GM19193 (cell line): ENCODE results near the gene MIPEP.
A peak's percentile ranks its signal among the peaks of the same experiment; 100 is the strongest.

Experiments
- POLR2A ChIP-seq: IDR thresholded peaks from 4 replicates; pipeline ENCODE4 v1.6.1; 2011; ENCODE audit not compliant: insufficient read depth, insufficient read length; ENCODE audit errors: extremely low read depth

The MIPEP gene

DNA sequence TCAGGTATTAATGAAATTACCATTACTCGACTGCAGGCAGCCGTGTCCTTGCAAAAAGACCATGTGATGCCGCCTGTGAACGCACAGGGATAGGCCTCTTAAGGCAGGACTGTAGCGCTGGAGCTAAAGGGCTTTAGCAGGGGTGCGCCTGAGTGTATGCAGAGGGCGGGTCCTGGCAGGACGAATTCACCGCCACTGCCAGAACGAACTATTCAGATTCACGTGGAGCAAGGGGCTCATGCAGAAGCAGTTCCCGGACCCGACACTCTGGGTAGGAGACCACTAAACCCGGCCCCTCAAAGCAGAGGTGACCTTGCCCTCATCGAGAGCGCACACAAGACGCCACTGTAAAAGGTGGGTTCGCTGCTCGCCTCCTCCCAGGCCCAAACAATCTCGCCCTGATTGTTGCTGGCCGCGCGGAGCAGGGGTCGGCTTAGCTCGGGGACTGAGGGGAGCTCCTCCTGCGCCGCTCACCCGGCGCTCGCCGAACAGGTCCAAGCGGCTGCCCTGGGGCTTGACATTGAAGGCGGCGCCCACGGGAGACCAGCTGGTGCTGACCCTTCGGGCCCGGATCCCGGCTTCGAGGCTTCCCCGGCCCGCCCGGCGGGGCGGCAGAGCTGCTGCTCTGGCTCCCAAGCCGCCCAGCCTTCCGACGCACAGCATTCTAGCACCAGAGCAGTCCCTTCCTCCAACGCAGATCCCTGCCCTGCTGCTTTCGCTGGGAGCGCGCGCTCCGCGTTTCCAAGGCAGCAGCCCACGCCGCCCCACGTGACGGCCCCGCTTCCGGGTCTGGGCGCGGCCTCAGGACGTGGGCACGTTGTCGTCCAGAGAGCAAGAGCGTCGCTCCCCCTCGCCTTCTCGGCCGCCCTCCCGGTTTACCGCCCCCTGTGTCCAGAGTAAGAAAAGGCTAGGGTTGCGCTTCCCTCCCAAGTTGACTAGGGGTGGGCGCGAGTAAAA is at the start of gene MIPEP:
MIPEP (minus strand) TSS at position 743 of the 957 bp plus-strand sequence; CDS start at position 663, 80 bp downstream.
- peak; percentile 66 for TF ChIP-seq POLR2A

DNA sequence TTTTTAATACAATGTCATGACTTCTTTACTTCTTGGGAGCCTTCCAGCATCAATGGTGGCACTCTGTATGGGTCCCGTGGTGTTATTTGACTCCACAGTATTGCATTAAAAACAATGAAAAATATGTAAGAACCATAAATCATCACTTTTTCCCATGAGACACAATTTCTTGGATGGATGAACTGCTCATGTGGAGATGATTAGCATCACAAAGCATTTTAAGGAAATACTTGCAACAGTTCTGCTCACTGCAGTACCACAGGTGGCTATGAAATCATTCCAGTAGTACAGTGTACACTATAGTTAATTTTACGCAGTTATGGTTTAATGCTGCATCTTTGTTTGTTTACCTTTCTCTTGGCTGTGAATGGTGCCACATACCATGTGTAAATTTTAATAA is 45.3 kb upstream of the MIPEP start:
- no peak for TF ChIP-seq POLR2A

DNA sequence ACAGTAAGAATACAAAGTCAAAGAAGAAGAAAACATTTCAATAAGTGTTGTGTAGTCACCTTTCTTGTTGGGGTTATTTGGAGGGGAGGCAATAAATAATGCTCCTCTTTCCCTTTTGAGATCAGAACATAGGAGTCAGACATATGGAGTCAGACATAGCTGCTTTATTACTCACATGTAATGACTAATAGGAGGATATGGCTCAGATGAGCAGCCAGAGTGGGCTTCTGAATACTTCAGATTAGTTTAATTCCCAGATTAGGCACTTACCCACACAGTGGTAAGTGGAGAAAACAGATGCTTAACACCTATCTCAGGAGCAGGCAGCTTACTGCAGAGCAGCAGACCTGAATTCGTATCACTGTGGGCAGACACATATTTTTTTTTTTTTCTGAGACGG is 39.8 kb upstream of the MIPEP start:
- no peak for TF ChIP-seq POLR2A

DNA sequence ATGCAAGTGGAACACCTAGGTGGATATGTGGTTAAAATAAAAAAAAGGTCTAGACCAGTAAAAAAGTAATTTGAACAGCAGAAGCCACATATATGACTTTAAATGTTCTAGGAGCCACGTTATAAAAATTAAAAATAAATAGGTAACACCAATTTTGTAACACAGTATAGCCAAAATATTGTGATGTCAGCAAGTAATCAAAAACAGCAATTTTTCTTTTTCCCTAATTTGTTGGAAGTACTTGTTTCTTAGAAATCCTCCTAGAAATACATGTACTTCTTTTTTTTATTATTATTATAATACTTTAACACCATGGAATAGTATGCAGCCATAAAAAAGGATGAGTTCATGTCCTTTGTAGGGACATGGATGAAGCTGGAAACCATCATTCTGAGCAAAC is 33.8 kb upstream of the MIPEP start:
- TF ChIP-seq POLR2A, result no peak

DNA sequence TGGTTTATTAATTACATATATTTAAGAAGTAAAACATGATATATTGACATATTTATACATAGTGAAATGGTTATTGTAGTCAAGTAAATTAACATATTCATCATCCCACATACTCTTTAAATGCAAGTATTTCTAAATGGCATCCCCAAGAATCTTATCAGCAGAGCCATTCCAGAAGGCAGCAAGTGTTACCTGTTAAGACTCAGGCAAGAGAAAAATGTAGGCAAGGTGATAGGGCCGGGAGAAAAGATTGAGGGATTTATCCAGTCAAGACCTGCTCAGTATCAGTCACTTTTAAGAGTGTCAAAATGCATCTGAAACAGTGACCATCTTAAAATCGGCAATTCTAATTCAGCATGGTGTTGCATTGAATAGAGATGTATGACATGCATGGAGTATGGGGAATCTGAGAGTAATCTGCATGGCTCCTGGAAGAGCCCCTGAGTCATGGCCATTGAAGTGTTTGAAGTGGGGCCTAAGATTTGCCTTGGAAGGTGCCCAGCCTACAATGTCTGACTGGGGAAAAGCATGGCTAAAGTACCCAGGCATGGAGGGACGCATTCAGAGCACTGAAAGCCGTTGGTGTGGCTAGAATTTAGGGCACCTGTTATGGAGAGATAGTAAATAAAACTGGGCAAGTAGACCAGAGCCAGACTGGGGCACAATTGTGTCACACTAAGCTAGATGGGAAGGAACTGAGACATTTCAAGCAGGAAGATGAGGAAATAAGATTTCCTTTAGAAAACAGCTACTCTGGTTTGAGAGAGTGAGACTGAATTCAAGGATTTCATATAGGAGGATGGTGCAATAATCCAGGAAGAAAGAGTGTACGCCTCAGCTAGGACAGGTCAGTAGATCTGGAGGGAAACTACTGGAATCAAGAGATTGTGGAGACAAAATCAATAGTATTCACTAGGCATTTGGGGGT is 33.1 kb upstream of the MIPEP start:
- TF ChIP-seq POLR2A, result no peak

DNA sequence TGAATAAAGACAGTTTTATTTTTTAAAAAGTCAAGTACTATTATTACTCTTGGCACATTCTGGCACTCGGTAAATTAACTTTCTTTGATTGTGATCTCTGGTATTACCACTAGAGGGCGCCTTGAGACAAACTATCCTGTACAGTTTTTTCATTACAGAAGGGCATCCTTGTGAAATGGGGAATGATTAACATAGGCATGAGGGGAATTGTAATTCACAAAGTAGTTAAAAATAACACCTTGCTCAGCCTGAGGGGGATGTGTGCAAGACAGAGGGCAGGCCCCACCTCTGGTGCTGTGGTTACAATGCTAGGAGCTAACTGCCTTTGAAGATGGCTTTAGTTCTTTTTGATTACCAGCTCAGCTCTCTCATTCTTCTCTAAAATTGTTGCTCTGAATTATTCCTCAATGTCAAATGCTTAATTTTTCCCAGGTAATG is 32.3 kb upstream of the MIPEP start:
- no peak for TF ChIP-seq POLR2A

DNA sequence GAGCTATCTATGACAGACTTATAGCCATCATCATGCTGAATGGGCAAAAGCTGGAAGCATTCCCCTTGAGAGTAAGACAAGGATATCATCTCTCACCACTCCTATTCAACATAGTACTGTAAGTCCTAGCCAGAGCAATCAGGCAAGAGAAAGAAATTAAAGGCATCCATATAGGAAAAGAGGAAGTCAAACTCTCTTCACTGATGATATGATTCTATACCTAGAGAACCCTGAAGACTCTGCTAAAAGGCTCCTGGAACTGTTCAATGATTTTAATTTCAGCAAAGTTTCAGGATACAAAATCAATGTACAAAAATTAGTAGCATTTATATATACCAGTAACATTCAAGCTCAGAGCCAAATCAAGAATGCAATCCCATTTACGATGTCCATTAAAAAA is 29.8 kb upstream of the MIPEP start:
- no peak for TF ChIP-seq POLR2A

DNA sequence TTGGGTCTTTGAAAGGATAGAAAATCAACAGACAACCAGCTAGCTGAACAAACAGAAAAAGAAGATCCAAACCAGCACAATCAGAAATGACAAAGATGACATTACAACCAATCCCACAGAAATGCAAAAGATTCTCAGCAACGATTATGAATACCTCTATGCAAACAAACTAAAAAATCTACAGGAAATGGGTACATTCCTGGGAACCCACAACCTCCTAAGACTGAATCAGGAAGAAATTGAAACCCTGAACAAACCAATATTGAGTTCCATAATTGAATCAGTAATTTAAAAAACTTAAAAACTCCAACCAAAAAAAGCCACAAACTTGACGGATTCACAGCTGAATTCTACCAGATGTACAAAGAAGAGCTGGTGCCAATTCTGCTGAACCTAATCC is 29.0 kb upstream of the MIPEP start:
- no peak for TF ChIP-seq POLR2A

DNA sequence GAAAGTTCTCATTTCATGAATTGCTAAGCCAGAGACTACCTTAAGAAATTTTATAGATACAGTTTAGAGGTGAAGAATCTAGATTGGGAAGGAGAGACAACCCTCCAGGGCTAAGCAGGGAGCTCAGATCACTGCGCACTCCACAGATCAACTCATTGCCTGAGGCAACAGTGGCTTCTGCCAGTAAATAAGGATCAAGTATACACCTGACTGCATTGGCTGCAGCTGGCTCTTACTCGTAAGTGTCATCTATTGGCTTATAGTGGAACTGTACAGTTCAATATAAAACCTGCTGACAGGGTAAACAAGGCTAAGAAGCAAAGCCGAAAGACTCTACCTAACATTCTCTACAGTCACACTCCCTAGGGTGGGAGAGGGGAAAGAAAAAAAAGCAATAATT is 26.1 kb upstream of the MIPEP start:
- TF ChIP-seq POLR2A, result no peak

DNA sequence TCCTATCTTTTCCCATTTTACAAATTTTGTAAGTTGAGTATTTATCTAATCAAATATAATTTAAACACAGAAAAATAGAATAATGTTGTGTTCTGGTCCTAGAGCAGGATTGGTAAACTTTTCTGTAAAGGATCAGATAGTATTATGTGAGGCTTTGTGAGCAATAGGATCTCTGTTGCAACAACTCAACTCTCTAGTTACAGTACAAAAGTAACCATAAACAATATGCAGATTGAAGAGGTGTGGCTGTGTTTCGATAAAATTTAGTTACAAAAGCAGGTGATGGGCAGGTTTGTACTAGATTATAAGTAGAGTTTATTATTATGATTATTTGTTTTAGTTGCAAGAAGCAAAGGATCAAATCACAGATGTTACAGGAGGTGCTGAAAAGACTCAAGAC is 23.3 kb upstream of the MIPEP start:
- no peak for TF ChIP-seq POLR2A

DNA sequence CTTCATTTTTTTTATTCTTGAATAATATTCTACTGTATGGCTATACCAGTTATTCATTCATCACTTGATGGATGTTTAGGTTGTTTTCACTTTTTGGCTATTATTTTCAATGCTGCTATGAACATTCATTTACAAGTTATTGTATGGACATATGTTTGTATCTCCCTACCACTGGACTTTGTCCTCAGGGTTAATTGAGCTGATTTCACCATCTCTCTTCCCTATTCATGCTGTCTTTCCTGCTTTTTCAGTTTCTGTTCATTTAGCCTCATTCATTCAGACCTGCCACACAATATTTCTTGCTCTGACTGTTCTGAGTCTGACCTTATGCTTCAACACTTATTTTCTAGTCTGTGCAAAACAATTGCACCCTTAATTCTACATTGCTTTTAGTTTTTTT is 20.4 kb upstream of the MIPEP start:
- TF ChIP-seq POLR2A, result no peak

DNA sequence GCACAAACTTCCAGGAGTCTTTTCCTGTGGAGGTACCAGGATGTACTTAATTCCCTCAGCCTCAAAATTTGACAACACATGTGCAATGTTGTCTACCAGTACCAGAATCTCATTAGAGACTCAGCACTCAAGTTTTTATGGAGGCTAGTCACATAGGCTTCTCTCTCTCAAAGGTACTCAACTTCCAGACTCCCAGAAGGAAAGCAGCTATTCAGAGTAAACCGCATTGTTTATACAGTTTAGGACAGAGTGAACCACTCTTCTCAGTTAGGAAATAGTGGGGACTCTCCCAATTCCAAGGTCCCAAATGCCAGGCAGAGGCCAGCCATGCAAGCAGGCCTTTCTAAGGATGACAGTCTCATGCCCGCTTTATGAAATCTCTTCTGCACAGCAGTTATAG is 16.6 kb upstream of the MIPEP start:
- no peak for TF ChIP-seq POLR2A

DNA sequence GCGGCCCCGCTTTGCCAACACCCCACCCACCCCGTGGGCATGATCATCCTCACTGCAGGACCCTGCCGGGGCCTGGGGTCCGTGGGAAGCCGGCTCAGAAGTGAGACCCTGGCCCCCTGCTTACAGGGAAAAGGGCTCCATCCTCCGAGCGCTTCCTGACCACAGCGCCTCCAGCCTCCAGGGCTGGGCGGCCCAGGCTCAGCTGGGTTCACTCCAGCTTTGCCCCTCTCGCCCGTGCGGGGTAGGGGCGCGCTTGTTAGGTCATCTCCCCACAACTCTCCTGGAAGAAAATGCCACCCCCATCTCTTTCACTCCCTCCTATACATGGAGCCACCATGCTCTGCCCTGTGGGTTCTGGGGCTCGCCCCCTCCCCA is 14.7 kb upstream of the MIPEP start:
- TF ChIP-seq POLR2A, result no peak

DNA sequence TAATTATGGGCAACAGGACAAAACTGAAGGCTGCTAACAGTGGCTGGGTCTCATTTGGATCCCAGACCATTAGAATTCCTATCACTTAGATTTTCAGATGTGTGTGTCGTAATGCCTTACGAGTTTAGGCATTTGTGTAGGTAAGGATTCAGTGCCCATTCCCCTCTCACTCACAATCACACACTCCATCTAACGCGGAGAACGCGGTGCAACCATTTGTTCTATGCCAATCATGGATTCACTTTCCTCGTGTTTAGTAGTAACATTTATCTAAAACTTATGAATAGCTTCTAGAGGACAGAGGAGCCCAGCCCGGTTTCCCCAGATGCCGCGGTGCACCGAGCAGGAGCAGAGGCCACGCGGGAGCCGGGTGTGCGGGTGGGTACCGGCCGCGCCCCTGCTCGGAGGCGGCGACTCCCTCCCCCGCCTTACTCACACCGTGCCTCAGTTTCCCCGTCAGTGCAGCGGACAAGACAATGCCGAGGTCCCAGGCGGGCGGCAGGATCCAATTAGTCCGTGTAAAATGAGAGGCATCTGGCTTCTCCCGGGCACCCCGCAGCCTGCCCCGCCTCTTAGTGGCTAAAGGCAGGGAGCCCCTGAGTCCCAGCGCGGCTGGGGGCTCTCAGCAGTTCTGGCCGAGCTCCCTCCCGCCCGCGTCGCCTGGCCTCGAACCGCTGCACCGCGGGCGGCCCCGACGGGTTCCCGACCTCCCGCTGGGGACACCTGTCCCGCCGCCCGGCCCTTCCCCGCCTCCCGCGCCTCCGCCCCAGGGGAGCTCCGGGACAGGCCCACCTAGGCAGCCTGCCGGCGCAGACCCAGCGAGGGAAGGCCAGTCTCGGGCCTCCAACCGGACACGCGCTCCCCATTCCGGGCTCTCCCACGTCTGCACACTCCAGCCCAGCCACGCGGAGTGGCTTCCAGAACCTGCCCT is 14.0 kb upstream of the MIPEP start:
- no peak for TF ChIP-seq POLR2A
